Smooth muscle cell (in vitro differentiated cells): ENCODE measurements around the gene CBY1. TPM values are rescaled to one million over a fixed set of nuclear protein-coding genes. Genes with fewer than 3 reads are reported as not detected.
A peak's percentile ranks its signal among the peaks of the same experiment; 100 is the strongest.

Experiments
- DNase-seq: peaks from one replicate; lab custom pipeline; 2025; ENCODE audit not compliant: unreplicated experiment; lab: John Stamatoyannopoulos, UW
- H2AFZ ChIP-seq: fragments of 200-600 bp; sonication (generic); 2 replicates; pipeline ENCODE4 v1.6.0; 2016; ENCODE audit warnings: antibody characterized with exemption, low read depth, mild to moderate bottlenecking
- H3F3A ChIP-seq: fragments of 200-600 bp; sonication (generic); 2 replicates; pipeline ENCODE4 v1.6.0; 2017; ENCODE audit warnings: antibody characterized with exemption, low read depth
- H3K27ac ChIP-seq: fragments of 200-600 bp; sonication (generic); 2 replicates; pipeline ENCODE4 v1.5.1; 2016; ENCODE audit warnings: low read depth, mild to moderate bottlenecking
- H3K27me3 ChIP-seq: fragments of 200-600 bp; sonication (generic); 2 replicates; pipeline ENCODE4 v1.6.1; 2016; ENCODE audit warnings: low read depth, mild to moderate bottlenecking
- H3K36me3 ChIP-seq: fragments of 200-600 bp; sonication (generic); 2 replicates; pipeline ENCODE4 v1.5.1; 2016; ENCODE audit warnings: low read depth
- H3K4me1 ChIP-seq: fragments of 200-600 bp; sonication (generic); 2 replicates; pipeline ENCODE4 v1.5.1; 2016; ENCODE audit warnings: low read depth
- H3K4me2 ChIP-seq: fragments of 200-600 bp; sonication (generic); 2 replicates; pipeline ENCODE4 v1.6.0; 2016; ENCODE audit warnings: mild to moderate bottlenecking
- H3K4me3 ChIP-seq: fragments of 200-600 bp; sonication (generic); 2 replicates; pipeline ENCODE4 v1.5.1; 2016; ENCODE audit warnings: mild to moderate bottlenecking
- H3K79me2 ChIP-seq: fragments of 200-600 bp; sonication (generic); 2 replicates; pipeline ENCODE4 v1.6.0; 2016; ENCODE audit warnings: low read depth, mild to moderate bottlenecking
- H3K9ac ChIP-seq: fragments of 200-600 bp; sonication (generic); 2 replicates; pipeline ENCODE4 v1.6.0; 2016; ENCODE audit warnings: low read depth
- H3K9me3 ChIP-seq: fragments of 200-600 bp; sonication (generic); replicated peaks from 2 replicates; pipeline ENCODE4 v1.5.1; 2016; ENCODE audit warnings: low read depth
- H4K20me1 ChIP-seq: fragments of 200-600 bp; sonication (generic); 2 replicates; pipeline ENCODE4 v1.6.0; 2016; ENCODE audit warnings: low read depth
- CTCF ChIP-seq: fragments of 200-600 bp; sonication (generic); IDR thresholded peaks from 2 replicates; pipeline ENCODE4 v1.5.1; 2017; ENCODE audit warnings: borderline replicate concordance, mild to moderate bottlenecking, antibody characterized with exemption; ENCODE audit not compliant: insufficient read depth, poor library complexity, severe bottlenecking
- WGBS: methylation state at CpG from one replicate; pipeline ENCODE4 v1.1.7; 2016; ENCODE audit warnings: low lambda C conversion rate; 5-methylcytosine and 5-hydroxymethylcytosine counted together
- polyA plus RNA-seq: library from polyadenylated mRNA; unstranded; fragments of >200 nt; fragmentation: Nextera tagmentation; extraction: Ambion mirVana; gene quantifications from 2 replicates; pipeline ENCODE4 v1.2.1, GENCODE V29; 2016
- total RNA-seq: library from RNA; depleted of rRNA; stranded (reverse); fragments of >200 nt; gene quantifications from 2 replicates; pipeline ENCODE4 v1.2.3, GENCODE V29; 2014

CBY1 gene
- total and polyA plus RNA-seq, 2 experiments from 2014 or later = 12.3 to 52.9 TPM

GRCh38 chr22:38718414-38718813 lies 62.0 kb downstream of the CBY1 start:
- Histone ChIP-seq H3K9ac (peak overlapping the region; percentile 67), H3F3A (peaks cover 15% of the 10 kb centered on the region), H3K27ac (peak overlapping the region; percentile 90), H2AFZ (no peak overlapping the region), H3K27me3 (no peaks in the 10 kb centered on the region), H3K9me3 (no peaks in the 10 kb centered on the region), H3K4me1 (no peaks in the 10 kb centered on the region), H3K36me3 (no peaks in the 10 kb centered on the region), H3K79me2 (peaks cover 14% of the 10 kb centered on the region), H4K20me1 (peaks cover 69% of the 10 kb centered on the region), H3K4me2 (peak overlapping the region; percentile 70), H3K4me3 (no peak overlapping the region)
- WGBS = 26% methylated on average over 6 of the region's 6 CpGs
- DNase-seq = peak; percentile 19
- TF ChIP-seq CTCF = peak; percentile 54

GRCh38 chr22:38719196-38719595 lies 62.8 kb downstream of the CBY1 start:
- Histone ChIP-seq H3K4me1 (no peaks in the 10 kb centered on the region), H3K27ac (peak overlapping the region; percentile 90), H3K9ac (peak overlapping the region; percentile 67), H3K79me2 (peaks cover 6% of the 10 kb centered on the region), H3K27me3 (no peaks in the 10 kb centered on the region), H3F3A (peaks cover 15% of the 10 kb centered on the region), H3K36me3 (no peaks in the 10 kb centered on the region), H3K4me3 (no peak overlapping the region), H3K9me3 (no peaks in the 10 kb centered on the region), H3K4me2 (peak overlapping the region; percentile 70), H2AFZ (no peak overlapping the region), H4K20me1 (peaks cover 61% of the 10 kb centered on the region)
- no peak for DNase-seq
- 97% methylated on average over 6 of the region's 6 CpGs for WGBS
- TF ChIP-seq CTCF = no peak

- H2AFZ ChIP-seq = no peak overlapping the region
- H3K36me3 ChIP-seq = no peaks in the 10 kb centered on the region
- peaks cover 15% of the 10 kb centered on the region for H3F3A ChIP-seq
- TF ChIP-seq CTCF = no peak
- no peak for DNase-seq
- H3K4me1 ChIP-seq = no peaks in the 10 kb centered on the region
- H3K27me3 ChIP-seq = no peaks in the 10 kb centered on the region
- H3K79me2 ChIP-seq = no peaks in the 10 kb centered on the region
- H3K4me2 ChIP-seq = no peak overlapping the region
- no peaks in the 10 kb centered on the region for H3K9me3 ChIP-seq
- H3K4me3 ChIP-seq = no peak overlapping the region
- H4K20me1 ChIP-seq = peaks cover 49% of the 10 kb centered on the region
- H3K27ac ChIP-seq = no peak overlapping the region
- 96% methylated on average over 3 of the region's 3 CpGs for whole genome bisulfite sequencing
- H3K9ac ChIP-seq = no peak overlapping the region
These were observed 63.9 kb downstream of the CBY1 start for GRCh38 chr22:38720350-38720749.

- Histone ChIP-seq H3K27ac (no peak overlapping the region), H3K4me2 (no peak overlapping the region), H4K20me1 (peaks cover 37% of the 10 kb centered on the region), H3K4me3 (no peak overlapping the region), H3K27me3 (no peaks in the 10 kb centered on the region), H3K79me2 (no peaks in the 10 kb centered on the region), H3K4me1 (no peaks in the 10 kb centered on the region), H3K9ac (no peak overlapping the region), H3K36me3 (no peaks in the 10 kb centered on the region), H3F3A (peaks cover 15% of the 10 kb centered on the region), H3K9me3 (no peaks in the 10 kb centered on the region), H2AFZ (no peak overlapping the region)
- no peak for DNase-seq
- TF ChIP-seq CTCF = no peak
- 94% methylated on average over 7 of the region's 7 CpGs for WGBS
These were observed 65.1 kb downstream of the CBY1 start for GRCh38 chr22:38721551-38721950.
